Measurements from ENCODE around the gene HLCS. TPM values are rescaled to one million over a fixed set of nuclear protein-coding genes. Genes with fewer than 3 reads are reported as not detected.

HLCS gene
- total and polyA plus RNA-seq, 2 of the 8 experiments (the other 6 are each of a cell fraction or from before 2014, with no cell fraction given) = 4.7 to 12.2 TPM

GRCh38 chr21:36753556-36753955 lies 212.9 kb downstream of the HLCS start (continued):
- TF ChIP-seq BACH1 (IDR thresholded peaks at IDR 0.05; ENCODE audit: low read length) (no peak), SIX5 (IDR thresholded peaks at IDR 0.05; ENCODE audit: low read depth, low read length) (no peak), CHD2 (IDR thresholded peaks at IDR 0.05; ENCODE audit: low read length) (no peak), ZNF274 (IDR thresholded peaks at IDR 0.05; ENCODE audit: borderline replicate concordance, extremely low read depth, low read length) (no peak)

Data from H1 (cell line).